HG03039 (cell line): ENCODE results near the gene PNKP.

Source experiments
- ATAC-seq: cut with Tn5 transposase; IDR thresholded peaks from one replicate; pipeline ENCODE4 v1.9.1; 2021; ENCODE audit warnings: mild to moderate bottlenecking, moderate library complexity; ENCODE audit not compliant: unreplicated experiment

The PNKP gene

DNA sequence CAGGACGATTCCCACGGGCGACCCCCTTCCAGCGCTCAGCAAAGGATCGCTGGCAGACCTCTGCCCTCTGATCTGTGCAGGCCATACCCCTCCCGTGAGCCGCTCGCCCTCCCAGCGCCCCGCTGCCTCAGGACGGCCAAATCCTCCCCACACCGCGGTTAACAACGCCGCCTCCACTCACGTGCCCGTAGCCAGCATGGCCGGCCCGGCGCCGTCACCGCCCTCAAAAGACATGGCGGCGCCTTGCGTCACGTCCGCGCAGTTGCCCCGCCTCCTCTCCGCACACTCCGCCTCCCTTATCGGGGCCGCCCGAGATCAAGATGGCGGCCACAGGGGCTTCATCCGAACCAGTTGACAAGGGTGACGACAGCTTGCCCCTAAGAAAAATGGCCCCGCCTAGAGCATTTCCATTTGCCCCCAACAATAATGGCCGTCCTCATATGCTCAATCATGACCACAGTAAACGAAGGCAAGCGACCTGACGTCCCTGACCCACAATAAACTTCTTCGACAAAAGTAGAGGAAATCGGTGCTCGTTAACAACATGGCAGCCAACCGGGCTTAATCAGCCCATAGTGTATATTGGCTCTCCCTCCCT is 9.1 kb upstream of the PNKP start:
- peak; percentile 35 for ATAC-seq

DNA sequence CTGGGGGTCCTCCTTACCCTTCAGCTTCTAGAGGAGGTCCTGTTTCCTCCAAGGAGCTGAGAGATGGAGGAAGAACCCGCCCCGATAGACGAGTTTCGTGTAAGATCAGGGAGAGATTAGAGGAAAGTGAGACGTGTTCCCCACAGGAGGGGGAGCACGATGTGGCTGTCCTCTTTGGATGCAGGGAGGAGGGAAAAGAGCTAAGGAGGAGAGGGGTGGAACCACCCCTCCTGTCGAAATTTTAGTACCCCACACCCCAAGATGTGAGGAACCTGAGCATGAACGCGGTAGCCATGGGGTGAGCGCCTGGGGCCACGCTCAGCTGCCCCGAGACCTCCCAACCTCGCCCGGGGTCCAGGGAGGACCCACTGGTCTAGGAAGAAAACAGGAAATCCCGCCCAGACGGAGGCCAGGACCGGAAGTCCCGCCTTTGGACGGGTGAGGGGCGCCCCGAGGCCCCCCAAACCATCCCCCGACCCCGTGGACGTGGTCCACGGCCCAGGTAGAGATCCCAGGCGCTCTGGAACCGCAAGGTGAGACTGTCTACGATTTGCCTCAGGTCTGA is 8.6 kb upstream of the PNKP start:
- no peak for ATAC-seq

DNA sequence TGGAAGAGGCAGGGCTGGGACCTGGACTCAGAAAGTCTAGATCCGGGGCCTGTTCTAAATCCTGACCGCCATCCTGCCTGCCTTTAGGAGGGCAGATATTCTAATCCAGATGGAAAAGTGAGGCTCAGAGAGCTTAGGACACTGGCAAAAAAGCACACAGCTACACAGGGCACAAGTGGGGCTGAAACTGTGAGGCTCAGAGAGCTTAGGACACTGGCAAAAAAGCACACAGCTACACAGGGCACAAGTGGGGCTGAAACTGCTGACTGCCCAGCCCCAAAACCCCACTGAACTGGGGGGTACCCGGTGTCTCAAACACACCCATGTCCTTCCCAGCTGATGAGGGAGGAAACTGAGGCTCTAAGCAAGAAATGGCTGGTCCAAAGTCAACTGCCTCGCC is 7.8 kb upstream of the PNKP start:
- ATAC-seq = no peak

DNA sequence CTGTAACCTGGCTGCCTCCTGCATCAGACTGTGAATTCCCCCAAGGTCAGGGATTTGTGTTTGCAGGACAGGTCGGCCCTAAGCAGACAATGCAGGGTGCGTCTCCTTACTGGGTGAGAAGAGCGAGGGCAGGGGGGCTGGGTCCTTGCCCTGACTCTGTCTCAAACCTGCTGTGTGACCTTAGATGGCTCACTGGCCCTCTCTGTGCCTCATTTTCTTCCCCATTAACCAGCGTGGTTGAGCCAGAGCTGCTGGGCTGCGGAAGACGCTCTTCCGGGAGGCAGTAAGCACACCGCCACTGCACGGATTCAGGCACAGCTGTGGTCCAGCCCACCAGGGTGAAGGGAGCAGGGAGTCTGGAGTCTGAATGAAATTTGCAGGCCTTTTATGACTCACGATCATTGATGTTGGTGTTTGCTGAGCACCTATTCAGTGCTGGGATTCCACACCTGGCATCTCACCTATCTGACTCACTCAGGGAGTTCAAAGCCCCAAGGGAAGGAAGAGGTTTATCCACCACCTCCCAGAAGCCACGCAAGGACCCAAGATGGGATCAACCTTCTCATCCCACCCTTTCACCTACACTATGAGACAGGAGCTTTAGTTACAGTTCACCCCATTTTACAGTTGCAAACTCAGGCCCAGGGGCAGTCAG is 7.3 kb upstream of the PNKP start:
- ATAC-seq = no peak

DNA sequence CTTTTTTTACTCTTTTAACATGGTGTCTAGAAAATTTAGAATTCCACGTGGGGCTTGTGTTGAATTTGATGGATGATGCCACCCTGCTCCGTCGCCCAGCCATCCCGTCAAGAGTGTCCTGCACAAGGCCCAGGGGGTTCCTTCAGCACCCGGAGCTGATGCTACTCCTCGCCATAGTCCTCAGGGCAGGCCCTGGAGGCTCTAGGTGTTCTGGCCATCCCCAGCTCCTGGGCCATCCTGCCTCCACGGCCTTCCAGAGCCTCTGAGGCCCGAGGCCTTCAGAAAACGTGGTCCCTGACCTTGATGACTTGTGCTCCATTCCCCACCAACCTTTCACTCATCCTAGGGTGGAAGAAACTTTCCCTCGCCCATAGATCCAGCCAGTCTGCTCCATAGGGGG is 6.5 kb upstream of the PNKP start:
- ATAC-seq = no peak

DNA sequence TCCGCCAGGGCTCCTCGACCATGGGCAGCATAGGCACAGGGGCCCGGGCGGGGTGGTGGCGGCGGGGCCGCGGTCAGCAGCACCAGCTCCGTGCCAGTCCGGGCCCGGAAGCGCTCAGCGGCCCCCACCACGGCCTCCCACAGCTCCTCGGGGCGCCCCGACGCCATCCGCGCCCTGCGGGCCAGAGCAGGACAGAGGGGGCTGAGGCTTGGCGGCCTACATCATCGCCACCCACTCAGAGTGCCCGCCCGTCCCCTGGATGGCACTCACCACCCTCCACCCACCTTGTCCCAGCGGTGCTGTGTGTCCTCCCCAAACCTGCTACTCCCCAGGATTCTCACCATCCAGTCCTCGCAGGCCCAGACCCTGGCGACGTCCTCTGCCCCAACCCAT is 5.7 kb upstream of the PNKP start:
- ATAC-seq = no peak

DNA sequence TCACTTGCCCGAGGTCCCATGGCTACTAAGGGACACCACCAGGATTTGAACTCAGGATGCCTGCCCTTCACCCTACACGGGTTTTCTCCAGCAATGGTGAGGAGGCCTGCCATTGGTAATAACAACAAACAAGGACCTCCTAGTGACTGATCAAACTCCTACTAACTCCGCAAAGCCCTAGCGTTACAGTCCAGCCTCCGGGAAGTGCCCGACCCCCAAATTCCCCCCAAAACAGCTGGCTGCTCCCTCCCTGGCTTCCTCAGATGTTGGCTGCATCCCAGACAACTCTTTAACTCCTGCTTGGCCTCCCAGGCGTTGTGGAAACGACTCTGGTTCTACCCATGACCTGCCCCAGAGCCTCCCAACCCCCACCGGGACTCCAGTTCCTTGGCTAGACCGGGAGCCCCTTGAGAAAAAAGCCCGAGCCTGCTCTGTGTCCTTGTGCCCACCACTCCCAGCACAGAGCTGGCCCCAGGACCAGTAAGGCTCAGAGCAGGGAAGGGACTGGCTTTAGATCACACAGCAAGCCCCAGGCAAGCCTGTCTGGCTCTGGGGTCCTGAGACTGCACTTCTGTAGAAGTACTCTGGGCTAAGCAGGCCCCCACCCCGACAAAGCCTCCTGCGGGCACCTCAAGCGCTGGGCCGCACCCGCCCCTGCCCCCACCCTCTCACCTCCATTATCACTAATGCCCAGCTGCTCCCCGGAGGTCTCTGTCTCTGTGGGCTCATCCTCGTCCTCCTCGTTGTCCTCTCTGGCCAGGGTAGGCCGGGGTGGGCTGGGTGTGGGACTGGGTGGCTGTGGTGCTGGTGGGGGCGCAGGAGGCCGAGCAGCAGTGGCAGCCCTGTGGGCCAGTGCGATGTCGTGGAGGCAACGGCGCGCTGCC is 5.1 kb upstream of the PNKP start:
- ATAC-seq = no peak

DNA sequence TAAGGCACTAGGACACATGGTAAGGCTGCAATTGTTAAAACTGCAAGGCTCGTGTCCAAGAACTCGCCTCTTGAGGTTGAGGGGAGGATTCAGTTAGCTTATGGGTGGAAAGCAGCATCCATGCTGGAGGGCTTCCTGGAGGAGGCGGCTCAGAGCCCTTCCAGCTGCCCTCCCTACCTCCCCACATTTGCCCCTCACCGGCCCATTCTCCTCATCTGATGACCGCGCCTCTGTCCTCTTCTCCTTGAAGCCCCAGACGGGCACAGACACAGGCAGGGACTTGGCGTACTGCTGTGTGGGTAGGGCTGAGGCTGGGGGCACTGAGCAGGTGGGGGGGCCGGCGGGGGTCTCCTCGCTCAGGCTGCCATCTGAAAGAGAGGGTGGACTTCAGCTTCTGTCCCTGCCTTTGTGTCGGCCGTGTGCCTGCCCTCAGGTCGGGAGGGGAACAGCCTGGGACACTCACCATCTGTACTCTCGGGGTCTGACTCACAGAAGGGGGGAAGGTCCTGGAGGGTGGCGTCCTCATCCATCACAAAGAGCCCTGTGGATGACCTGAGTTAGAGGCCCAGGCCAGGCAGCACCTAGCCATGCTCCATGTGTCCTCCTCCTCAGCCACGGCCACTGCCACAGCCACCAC is 4.1 kb upstream of the PNKP start:
- ATAC-seq = no peak

DNA sequence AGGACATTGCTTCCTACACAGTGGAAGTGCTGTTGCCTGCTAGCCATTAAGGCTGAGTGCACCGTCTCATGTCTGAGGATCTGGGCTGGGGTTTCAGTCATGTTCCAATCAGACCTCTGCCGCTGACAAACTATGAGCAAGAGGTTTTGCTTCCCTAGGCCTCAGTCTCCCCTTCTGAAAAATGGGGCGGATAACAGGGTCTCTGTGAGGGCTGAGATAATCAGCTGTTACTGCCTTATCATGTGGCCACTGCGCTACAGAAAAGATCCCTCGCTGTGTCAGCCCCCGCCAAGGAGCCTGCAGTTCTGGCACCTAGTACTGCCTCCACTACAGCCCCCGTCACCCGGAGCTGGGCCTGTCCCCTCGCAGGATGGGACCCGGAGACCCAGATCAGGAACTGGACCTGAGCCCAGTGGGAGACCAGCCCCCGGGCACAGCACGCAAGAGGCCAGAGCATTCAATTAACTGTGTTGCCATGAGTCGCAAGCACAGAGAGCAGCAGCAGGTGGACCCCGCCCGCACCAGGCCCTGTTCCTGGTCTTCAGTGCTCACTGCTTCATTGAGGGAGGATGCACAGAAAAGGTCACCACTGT is 3.0 kb upstream of the PNKP start:
- ATAC-seq = no peak

DNA sequence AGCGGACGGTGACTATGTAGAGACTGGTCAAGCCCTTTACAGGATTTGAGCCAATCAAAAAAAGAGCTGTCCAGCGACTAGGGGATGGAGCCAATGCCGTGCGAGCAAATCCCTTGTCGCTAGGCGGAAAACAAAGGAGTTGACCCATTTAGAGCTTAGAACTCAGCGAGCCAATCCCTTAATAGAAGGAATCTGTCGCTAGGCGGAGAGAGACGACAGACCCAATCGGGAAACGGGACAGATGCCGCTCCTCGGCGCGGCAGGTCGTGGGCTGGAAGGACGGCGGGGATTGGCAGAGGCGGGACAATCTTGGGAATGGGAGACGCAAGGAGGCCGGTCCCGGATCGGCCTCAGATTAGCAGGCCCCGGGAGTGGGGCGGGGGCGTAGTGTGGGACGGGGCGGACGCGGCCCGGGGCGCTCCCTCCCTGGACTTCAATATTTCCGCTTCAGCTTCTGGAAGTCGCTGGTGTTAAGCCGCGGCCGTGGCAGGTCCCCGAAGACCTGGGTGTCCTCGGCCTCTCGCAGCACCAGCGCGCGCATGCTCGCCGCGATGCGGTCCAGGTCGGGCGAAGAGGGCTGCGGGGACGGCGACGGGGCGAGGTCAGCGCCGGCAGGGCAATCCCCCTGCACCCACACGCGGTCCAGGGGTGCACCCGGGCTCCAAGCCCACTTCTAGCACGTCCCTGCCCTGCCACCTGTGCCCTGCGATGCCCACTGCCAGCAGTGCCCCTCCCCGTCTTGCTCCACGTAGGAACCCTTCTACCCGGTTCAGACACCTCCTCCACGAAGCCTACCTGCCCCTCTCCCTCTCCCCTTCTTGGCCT is 2.3 kb upstream of the PNKP start:
- peak; percentile 55 for ATAC-seq

DNA sequence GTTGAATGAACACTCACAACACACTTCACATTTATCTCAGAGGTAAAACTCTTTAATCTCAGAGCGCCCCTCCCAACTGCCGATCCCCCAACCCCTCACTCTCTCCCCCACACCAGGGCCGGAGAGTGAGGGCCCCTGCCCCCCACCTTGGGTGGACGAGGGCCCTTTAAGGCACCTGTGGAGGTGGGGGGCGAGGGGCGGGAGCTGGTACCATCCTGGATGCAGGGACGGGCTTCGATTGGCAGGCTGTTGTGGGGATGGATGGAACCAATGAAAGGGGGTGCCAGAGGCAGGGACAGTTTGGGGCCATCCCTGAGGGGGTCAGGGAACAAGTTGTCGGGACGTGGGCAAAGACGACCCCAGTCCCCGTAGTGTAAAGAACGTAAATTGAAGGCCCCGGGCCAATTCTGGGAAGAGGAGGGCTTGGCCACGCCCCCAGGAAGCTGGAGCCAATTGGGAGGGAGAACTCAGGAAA is 1.7 kb upstream of the PNKP start:
- peak; percentile 1 for ATAC-seq

DNA sequence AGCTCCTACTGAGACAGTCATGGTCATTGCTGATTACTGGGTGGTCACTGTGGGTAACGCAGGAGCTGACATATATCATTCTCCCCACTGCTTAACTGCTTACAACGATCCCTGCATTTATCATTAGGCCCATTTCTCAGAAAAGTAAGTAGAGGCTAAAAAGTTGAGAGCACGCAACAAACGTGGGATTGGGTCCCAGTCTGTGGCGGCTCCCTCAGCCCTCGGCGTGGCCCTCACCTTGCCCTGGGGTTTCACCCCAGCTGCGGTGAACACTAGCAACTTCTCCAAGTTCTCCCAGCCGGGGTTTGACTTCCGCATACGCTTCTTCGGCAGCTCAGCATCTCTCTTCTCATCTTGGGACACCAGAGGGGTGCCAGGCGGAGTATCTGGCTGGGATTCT is 2.5 kb downstream of the PNKP start:
- no peak for ATAC-seq

DNA sequence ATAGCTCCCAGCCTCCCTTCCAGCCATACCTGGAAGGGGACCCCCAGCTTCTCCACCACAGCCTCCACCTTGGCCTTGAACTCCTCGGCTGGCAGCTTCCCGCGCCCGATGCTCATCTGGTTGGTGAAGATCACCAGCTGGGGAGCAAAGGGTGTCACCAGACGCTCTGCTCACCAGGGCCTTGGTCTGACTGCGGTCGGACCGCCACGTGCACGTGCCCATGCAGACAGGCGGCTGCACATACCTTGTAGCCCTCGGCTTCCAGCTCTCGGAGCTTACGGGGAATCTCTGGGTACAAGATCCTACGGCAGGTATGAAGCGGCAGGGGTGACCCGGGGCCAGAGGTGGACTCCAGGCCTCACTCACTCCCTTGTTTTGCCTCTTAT is 3.4 kb downstream of the PNKP start:
- no peak for ATAC-seq

DNA sequence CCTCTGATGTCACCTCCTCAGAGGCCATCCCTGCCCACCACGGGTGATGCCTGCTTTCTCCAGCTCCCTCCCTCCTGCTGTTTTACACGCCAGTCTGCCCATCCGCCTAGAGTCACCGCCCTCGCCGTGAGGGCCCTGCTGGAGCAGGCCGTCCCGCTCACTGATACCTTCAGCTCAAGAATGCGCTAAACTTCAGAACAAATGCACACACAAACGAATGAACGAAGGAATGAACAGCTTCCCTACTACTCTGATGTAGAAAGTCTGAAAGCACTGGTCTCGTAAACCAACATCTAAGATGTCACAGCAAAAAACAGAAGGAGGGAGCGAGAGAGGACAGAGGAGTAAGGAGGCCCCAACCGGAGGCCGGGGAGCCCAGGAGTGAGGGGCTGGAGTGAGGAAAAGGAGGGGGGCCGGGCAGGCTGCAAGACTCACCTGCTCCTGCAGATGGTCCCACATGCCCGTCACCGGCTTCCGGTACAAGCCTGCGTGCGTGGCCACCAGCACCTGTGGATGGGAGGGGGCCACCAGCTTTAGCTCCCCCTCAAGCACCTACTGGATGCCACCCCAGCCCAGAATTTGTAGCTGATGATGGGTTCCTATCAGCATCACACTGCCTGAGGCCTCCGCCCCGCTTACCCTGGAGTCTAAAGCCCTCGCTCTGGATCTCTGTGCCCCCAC is 4.0 kb downstream of the PNKP start:
- no peak for ATAC-seq

DNA sequence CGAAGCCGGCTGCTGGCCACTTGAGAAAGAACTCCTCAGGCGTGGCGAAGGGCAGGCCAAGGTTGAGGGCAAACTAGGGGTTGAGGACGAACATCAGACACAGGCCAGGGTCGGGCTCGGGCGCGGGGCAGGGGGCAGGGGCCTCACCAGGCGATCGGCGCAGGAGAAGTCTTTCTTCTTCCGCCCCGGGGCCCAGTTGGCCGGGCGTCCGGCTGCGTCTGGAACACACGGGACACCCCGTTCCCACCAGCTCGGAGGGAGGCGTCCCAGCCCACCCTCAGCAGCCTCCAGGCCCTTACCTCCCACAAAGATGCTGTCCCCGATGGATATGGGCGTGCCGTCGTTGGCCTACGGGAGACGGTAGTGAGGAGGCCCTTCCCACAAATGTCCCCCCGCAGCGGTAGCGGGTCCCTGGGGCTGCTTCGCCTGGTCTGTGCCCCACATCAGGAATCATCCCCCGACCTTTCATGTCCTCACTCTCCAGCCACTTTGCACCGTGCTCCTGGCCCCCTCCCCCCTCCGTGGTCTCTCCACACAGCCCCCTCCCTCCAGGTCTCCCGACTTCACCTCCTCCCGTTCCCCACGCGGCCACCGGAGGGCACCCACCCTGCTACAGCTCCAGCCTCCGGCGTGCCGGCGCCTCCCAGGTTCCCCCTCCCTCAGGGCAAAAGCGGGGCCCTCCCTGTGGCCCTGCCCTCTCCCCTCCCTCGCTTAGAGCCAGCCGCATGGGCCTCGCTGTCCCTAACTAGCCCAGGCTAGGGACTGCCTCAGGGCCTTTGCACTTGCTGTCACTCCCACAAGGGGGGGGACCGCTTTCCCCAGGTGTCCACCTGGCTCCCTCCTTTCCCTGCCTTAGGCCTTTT is 4.8 kb downstream of the PNKP start:
- no peak for ATAC-seq

DNA sequence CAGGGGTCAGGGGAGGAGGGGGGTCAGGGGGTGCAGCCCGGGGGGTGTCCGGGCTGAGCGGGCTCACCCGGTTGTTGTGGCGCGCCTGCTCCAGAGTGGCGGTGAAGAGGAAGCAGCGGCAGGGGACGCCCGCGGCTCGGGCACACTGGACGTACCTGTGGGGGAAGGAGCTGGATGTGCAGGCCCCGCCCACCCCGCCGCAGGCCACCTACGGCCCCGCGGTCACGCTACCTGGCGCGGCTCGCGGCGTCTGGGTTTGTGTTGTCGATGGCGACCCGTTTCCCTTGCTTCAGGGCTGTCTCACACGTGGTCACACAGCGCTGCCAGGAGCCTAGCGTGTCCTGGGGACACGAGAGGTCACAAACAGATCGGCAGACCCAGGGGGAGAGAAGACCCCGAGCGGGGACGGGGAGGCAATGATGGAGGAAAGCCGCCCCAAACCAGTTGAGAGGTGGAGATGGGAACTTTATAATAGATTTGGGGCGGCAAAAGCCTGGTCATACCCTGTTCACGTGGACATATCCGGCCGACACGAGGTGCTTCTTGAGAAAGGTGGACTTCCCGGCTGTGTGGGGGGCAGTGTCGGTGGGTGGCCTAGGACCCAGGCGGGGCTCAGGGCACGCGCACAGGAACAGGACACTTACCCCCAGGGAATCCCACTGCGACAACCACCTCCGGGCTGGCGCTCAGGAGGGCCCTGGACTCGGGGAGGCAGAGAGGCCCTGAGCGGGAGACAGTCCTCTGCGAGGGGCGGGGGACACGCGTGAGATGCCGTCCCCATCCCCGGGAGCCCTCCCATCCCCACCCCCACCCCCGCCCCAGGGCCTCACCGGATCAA is 5.6 kb downstream of the PNKP start:
- no peak for ATAC-seq

DNA sequence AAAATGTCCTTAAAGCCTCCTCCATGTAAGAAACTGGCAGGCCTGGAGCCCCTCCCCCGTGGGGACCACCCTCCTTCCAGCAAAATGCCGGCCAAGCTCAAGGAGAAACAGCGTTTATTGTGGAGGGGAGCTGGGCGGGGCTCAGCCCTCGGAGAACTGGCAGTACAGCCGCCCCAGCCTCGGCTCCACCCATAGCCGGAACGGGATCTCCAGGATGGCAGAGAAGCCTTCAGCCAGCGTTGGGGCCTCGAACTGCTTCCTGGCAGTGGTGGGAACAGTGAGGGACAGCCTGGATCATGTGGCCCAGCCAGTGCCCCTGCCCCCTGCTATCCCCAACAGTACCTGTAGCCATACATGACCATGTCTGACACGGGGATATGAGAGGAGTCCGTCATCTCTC is 6.3 kb downstream of the PNKP start:
- no peak for ATAC-seq
